HG02610 (cell line): ENCODE results near the gene PIK3CD.

Experiments used
- ATAC-seq: cut with Tn5 transposase; IDR thresholded peaks from one replicate; pipeline ENCODE4 v1.9.1; 2021; ENCODE audit warnings: mild to moderate bottlenecking, moderate library complexity; ENCODE audit not compliant: unreplicated experiment

Gene PIK3CD

DNA sequence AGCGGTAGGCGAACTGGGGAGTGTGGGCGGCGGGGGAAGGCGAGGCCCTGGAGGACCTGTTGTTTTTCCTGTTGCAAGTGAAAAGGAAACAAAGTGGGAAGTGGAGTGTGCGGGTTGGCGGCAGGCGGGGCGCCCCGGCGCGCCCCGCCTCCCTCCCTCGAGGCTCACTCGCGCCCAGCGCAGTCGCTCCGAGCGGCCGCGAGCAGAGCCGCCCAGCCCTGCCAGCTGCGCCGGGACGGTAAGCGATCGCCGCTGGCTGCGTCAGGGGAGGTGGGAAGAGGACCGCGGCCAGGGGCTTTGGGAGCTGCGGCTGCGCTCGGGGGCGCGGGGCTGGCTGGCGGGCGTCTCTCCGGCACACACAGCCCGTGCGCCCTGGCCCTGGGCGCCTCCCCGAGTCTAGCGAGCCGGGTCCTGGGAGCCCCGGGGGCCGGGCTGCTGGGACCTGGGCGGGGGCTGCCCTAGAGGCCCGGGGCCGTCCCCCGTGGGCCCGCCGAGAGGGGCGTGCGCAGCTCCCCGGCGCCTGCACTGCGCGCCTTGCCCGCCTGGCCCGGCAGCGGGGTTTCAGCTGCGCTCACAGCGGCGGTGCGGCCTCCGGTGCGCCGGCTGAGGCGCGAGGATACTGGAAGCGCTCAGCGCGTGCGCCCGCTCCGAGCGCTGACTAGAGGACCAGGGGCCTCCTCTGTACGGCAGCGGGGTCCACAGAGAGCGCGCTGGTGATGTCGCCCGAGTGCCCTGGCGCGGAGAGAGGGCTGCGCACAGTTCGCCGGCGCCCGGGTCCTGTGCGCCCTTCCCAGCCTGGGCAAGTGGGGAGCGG lies at the start of gene PIK3CD:
Gene PIK3CD, plus strand, starts transcription at position 167 of the 814 bp plus-strand sequence. CDS start 58,725 bp downstream, outside the sequence.
- ATAC-seq, result no peak

DNA sequence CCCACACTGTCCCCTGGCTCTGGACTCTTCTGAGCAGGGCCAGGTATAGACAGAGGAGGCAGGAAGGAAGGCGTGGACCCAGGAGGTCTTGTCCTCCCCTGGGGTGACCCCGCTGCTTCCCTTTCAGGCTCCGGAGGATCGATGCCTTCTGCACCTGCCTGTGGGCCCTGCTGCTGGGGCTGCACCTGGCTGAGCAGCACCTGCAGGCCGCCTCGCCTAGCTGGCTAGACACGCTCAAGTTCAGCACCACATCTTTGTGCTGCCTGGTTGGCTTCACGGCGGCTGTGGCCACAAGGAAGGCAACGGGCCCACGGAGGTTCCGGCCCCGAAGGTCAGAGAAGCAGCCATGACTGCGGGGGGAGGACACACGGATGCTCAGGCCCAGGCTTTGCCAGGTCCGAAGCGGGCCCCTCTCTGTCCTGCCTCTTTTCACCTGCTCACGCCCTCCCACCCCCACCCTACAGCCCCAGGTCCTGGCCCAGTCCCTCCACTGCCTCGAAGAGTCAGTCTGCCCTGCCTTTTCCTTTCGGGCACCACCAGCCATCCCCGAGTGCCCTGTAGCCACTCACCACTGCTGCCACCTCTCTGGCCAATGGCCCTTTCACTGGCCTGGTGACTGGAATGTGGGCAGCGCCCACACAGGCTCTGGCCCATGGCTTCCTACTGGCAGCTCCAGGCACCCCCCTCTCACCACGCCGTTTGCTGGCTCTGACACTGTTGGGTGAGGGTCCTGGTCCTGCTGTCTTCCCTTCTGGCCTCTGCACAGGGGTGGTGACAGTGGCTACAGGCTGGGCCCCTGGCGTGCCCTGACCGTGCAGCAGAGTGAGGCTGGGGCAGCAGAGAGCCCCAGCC lies 49.4 kb upstream of the PIK3CD start:
- no peak for ATAC-seq

DNA sequence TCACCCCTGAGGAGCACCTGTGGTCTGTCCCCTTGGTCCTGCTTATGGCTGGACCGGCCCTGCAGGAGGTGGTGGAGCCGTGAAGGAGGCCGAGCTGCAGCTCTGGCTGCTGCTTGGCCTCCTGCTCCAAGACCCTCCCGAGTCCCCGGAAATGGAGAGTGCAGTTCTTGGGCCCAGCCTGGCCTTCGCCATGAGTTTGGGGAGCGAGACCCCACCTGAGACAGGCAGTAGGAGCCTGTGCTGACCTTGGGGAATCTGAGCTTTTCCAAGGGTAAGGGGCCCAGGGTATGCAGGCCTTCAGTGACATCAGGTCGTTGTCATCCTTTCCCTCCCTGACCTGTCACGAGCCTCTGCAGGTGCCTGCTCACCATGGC lies 48.8 kb upstream of the PIK3CD start:
- no peak for ATAC-seq

DNA sequence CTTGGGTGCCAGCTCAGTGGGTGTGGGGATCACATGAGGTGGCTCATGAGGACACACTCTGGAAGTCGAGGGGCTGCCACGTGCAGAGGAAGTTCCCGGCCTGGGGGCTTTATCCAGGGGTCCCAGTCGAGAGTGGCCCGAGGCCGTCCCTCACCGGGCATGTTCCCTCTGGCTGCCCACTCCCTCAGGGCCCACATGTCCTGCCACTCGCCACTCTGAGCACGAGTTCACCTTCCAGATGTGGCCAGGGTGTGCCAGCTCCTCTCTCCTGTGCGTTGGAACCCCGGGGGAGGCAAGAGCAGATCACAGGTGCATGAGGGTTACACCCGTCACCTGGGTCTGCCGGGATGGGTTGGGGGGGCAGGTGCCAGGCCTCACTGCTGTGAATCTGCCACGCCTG lies 48.2 kb upstream of the PIK3CD start:
- no peak for ATAC-seq

DNA sequence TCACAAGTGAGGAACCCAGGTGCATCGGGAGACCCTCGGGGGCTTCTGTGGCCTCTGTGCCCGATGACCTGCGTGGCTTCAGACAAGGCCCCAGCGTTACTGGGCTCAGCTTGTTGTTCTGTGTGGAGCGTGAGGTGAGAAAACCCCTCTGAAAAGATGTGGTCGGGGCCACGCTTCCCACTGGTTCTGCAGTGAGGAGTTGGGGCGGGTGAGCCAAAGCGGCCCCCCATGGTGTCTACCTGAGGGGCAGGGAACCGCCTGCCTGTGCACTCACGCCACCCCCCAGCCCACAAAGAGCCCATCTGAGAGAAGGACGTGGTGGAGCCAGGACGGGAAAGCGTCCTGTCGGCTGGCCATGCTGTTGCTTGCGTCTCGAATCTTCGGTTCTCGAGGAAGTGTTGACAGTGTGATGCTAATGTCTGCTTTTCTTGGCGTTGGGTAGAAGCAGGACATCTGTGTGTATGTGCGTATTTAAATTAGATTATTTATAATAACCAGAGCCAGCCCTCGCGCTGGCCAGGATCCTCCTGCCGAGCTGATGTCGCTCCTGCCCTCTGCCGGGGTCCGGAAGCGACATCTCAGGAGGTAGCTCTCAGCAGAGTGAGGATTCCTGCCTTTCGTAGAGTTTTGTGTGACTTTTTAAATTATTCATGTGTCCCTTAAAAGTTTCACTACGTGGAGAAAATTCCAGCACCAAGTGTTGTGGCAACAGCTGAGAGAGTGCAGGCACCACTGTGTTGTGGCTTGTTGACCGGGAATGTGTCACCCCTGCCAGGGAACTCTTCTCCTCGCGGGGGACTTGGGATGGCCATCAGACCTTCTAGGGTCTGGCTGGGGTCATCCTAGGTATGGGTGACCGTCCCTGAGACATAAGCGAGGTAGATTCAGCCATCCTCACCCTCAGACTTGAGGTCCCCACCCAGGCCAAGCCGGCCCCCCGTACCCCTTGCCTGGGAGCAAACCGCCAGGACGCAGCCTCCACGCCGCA lies 47.5 kb upstream of the PIK3CD start:
- no peak for ATAC-seq

DNA sequence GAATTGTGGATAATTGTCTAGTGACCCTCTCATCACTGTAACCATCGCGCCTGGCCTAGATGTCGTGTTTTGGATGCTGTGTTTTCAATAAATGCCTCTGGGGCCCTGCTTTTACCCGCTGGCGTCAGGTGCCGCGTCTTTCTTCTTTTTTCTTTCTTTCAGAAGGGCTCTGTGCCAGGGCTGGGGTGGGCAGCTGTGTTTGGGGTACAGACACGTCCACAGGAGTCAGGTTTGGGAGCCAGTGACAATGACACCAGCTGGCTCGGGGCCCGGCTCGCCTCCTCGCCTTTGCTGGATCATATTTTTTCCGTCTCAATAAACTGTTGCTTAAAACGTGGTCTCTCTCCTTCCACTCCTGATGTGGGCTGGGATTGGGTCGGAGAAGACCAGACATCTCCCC lies 46.7 kb upstream of the PIK3CD start:
- no peak for ATAC-seq

DNA sequence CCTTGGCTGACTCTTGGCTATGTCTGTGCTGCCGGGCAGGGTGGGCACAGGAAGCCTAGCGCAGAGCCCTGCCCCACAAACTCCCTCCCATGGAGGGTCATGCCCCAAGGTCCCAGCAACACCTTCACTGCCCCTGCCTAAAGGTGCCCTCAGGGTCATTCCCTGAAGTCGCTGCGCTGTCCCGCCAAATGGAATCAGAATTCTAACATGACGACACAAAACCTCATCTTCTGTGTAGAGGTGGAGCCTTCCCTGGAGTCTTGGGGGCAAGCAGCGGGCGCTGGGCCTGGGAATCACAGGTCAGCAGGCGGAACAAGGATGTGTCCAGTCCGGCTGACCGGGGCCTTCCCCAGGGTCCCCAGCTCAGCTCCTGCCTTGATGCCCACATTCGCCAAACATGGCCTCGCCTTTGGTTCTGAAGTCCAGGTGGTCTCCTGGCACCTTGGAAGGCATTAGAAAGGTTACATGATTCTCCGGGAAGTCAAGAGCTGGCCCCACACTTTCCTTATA lies 45.5 kb upstream of the PIK3CD start:
- no peak for ATAC-seq

DNA sequence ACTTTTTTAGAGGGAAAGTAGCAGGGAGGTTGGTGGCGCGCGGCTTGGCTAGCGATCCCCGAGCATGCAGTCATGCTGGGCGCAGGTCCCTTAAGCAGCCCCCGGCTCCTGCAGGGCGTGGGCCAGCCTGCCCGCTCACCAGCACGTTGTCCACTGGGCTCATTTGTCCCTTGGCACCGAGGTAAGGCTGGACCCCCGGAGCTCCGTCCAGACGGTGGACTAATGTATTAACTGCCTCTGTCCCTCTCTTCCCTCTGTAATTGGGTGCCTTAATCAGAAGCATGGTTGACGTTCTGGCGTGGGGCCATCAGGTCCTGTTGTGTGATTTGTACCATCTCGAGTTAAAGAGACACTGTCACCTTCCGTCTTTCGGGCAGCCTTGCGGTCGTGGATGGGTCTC lies 45.1 kb upstream of the PIK3CD start:
- ATAC-seq, result no peak

DNA sequence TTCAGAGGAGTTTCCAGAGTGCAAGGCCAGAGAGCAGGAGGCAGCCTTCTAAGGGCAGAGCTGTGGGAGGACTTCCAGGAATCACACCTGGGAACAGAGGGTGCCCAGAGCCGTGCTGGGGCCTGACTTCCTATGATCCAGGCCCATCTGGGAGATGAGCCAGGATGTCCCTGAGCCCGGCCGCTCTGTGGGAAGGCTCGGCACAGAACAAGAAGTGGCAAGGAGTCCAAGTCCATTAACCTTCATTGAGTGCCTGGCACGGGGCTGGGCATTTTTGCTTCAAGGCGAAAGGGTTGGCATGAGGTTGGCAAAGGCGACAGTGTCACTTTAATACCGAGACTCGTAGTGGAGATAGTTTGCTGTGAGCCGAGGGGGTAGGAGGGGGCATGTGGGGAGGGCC lies 44.6 kb upstream of the PIK3CD start:
- ATAC-seq, result no peak

DNA sequence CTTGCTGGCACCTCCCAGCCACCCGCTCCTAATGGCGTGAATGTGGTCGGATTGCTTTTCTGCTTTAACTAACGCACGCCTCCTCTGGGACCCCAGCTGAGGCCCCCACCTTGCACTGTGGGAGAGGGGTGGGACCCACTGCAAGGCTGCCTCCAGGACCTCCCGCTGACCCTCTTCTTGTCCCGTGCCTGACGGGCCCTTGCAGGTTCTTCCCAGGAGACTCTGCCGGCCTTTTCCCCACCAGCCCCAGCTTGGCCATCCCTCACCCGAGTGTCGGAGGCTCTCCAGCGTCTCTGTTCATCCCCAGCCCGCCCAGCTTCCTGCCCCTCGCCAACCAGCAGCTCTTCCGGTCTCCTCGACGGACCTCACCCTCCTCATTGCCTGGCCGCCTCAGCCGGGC lies 44.2 kb upstream of the PIK3CD start:
- ATAC-seq, result no peak

DNA sequence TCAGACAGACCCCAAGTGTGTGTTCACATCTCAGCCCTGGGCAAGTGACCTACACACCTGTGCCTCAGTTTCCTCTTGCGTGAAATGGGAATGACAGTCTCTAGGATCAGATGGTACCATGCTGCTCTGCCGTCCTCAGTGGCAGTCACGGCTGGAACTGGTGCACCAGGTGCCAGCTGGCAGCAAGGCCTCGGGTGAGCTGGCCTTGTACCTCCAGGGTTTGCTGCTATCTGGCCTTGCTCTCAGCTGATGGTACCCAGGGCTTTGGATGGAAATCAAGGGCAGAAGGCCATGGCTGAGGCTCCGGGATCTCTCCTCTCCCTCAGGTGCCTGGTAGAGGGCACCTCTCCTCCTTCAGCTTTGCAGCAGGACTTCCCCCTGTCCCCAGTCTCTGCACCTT lies 41.5 kb upstream of the PIK3CD start:
- ATAC-seq, result no peak

DNA sequence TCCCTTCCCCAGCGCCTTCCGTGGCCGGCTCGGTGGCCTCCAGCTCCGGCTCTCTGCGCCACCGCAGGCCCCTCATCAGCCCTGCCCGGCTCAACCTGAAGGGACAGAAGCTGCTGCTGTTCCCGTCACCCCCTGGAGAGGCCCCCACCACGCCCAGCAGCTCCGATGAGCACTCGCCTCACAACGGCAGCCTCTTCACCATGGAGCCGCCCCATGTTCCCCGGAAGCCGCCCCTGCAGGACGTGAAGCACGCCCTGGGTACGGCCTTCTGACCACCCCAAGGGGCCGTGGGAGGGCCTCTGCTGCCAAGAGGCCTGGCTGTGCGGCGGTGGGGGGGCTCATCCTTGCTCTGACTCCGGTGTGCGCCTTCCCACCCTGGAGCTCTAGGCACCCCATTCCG lies 41.0 kb upstream of the PIK3CD start:
- ATAC-seq, result no peak

DNA sequence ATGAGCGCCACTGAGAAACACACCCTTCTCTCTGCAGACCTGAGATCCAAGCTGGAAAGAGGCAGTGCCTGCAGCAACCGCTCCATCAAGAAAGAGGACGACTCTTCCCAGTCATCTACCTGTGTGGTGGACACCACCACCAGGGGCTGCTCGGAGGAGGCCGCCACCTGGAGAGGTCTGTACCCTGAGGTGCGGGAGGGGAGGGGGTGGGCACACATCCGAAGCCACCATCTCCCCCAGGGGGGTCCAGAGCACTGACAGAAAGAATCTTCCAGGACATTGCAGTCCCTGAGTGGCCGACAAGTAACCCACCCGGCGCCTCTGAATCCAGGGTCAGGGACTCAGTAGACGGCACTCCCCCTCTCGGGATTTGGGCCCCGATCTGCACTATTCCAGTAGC lies 39.8 kb upstream of the PIK3CD start:
- no peak for ATAC-seq

DNA sequence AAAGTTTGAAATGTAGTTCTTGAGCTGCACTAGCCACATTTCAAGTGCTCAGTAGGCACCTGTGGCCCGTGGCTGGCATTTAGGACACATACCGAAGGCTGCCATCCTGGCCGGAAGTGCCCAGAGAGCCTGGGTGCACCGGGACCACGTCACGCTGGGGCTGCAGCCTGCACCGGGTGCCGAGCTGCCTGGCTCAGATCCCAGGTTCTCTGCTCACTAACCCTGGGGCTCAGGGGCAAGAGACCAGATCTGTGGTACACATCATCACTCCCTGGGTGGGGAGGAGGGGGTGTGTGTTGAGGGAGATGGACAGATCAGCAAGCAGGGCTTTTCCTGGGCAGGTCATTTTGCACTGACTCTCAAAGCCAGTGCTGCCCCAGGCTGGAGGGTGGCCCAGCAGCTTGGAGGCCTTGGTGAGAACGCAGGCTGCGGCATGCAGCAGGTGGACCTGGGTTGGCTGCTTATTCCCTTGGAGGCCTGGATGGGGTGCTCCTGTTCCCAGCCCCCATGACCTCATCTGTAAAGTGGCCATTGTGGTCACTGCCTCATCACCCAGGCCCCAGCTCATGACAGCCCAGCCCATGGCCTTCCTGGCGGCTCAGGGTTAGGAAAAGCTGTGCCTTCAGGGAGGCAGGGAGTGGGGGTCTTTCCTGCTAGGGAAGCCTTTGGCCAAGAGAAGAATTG lies 39.2 kb upstream of the PIK3CD start:
- no peak for ATAC-seq

DNA sequence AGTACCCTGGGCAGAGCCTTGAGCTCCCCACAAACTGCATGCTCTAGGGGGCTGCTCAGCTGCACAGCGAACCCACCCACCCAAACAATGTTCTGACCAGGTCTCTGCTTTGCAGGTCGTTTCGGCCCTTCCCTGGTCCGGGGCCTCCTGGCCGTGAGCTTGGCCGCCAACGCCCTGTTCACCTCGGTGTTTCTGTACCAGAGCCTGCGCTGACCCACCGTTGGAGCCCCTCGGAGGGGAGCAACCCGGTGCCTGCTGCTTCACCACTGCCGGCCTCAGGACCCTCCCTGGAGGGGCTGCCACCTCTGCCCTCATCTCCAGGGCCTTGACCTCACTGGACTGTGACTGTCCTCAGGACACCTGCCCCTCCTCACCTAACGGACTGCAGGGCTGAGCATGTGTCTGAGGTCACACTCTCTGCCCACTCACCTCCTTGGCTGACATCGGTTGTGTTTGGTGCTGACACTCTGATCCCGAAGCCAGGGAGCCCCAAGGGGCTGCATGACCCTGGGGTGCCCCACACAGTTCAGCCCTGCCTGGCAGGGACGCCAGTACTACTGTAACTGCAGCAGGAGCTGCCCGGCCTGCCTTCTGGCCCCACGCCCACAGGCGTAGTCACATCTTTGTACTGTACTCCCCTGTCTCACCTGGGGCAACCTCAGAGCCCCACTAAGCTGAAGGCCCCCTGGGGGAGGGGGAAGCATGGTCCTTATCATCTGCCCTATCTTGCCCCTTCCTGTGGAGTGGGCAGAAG lies 38.5 kb upstream of the PIK3CD start:
- no peak for ATAC-seq

DNA sequence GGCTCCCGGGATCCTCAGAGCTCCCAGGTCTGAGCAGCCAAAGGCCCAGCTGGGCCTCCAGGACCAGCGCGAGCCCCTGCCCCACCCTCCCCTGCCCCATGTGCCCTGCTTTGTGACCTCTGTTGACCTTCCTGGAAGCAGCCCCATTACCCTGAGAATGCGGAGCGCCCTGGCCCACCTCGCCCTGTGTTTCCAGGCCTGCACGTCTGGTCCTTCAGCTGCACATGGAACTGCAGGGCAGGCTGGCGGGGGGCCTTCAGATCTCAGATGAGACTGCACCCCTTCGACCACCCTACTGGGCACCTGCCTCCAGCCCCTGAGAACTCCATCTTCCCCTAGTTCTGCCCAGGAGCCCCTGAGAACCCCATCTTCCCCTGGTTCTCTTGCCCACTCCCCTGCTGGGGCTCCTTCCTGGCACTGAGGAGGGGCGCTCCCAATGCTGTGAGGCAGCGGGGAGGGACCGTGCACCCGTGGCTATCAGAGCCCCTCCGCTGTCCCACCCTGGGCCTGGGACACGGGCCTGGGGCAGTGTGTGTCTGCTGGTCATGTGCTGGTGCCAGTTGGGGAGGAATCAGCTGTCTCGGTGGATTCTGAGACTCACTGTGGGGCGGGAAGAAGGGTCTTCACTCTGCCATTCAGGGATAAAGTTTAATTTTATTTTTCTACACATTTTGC lies 37.8 kb upstream of the PIK3CD start:
- ATAC-seq, result no peak

DNA sequence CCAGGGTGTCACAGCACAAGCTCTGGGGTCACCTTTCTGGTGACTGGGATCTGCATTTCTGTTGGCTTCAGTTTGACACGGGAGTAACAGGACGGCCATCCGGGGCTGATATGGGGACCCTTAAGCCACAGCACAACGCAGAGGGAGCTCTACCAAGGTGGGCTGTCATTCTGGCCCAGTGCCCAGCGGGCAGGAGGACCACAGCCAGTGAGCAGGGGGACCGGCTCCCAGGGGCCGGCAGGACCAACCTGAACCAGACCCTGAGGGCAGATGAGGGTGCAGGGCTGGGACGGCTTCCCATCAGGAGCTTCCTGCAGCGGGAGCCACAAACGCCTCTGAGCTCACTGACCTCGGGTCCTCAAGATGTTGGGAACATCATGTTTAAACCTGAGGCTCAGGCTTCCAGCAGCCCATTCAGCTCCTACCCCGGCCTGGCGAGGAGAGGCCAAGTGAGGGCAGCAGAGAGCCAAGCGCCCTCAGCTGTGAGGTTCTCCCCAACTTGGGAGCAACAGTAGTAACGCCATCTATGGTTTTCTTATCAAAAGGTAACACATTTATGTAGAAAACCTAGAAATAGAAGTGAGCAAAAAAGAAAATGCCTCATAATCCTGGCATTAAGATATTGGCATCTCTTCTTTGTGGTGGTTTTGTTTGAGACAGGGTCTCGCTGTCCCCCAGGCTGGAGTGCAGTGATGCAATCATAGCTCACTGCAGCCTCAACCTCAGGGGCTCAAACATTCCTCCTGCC lies 36.0 kb upstream of the PIK3CD start:
- ATAC-seq, result no peak
